A549 (cell line): Measurements from ENCODE around the gene GPSM1. TPM values are rescaled to one million over a fixed set of nuclear protein-coding genes. Genes with fewer than 3 reads are reported as not detected.

Experiments used
- ATAC-seq, 2 experiments: fragments of 200-7000 bp in 1 of 2; fragments of >200 bp in 1 of 2; cut with Nextera tagmentation in 1 of 2; cut with Tn5 transposase in 1 of 2; 3 replicates each; pipeline versions ENCODE4 v1.8.0 to v1.9.1; 2018 to 2020; ENCODE audit warnings: mild to moderate bottlenecking in 1 of 2, moderate library complexity in 1 of 2
- CTCF ChIA-PET: fragments of 300-600 bp; sonication (Branson Sonifier 250); formaldehyde crosslinking; extraction: SDS; loops from one replicate; lab custom pipeline; 2021; ENCODE audit warnings: antibody characterized with exemption, inconsistent platforms; lab: Yijun Ruan, JAX
- POLR2A ChIA-PET: fragments of 350-600 bp; formaldehyde crosslinking; extraction: SDS; loops from one replicate; lab custom pipeline; 2021; ENCODE audit warnings: antibody characterized with exemption, inconsistent platforms; lab: Yijun Ruan, JAX
- DNase-seq, 2 experiments: peaks; one replicate each; pipeline versions ENCODE4 v3.0.0 to v3.0.0-alpha.2; 2011 to 2016; ENCODE audit warnings: low read depth in 1 of 2, low spot score in 1 of 2
- FAIRE-seq: peaks from 2 replicates; lab custom pipeline; 2011; peaks lifted over from hg19 to GRCh38; lab: Jason Lieb, UNC
- H3K27ac ChIP-seq, 2 experiments: fragments of >200 bp; sonication (Bioruptor Twin); formaldehyde crosslinking; 3 replicates each; pipeline ENCODE4 v1.5.1; 2016 to 2017
- H3K4me1 ChIP-seq: fragments of >200 bp; sonication (Bioruptor Twin); formaldehyde crosslinking; 3 replicates; pipeline ENCODE4 v1.6.1; 2016
- H3K4me2 ChIP-seq: fragments of >200 bp; sonication (Bioruptor Twin); formaldehyde crosslinking; 3 replicates; pipeline ENCODE4 v1.6.1; 2016
- H3K4me3 ChIP-seq: fragments of >200 bp; sonication (Bioruptor Twin); formaldehyde crosslinking; 3 replicates; pipeline ENCODE4 v1.5.1; 2016
- H3K9me3 ChIP-seq: fragments of >200 bp; sonication (Bioruptor Twin); formaldehyde crosslinking; 3 replicates; pipeline ENCODE4 v1.6.1; 2016
- BHLHE40 ChIP-seq: IDR thresholded peaks from 2 replicates; pipeline ENCODE4 v1.6.1; 2012; ENCODE audit warnings: low read depth, low read length, inconsistent platforms
- CBX2 ChIP-seq: fragments of 200-600 bp; sonication (generic); IDR thresholded peaks from 2 replicates; pipeline ENCODE4 v1.6.1; 2016; ENCODE audit warnings: low read depth, mild to moderate bottlenecking, borderline replicate concordance
- CBX8 ChIP-seq: fragments of 200-600 bp; sonication (generic); IDR thresholded peaks from 2 replicates; pipeline ENCODE4 v1.6.1; 2016
- CEBPB ChIP-seq, 2 experiments: fragments of >200 bp in 1 of 2; sonication (Bioruptor Twin) in 1 of 2; formaldehyde crosslinking in 1 of 2; IDR thresholded peaks; 2 replicates each; pipeline ENCODE4 v1.6.1; 2012 to 2016
- CHD4 ChIP-seq: fragments of 200-600 bp; sonication (generic); IDR thresholded peaks from 2 replicates; pipeline ENCODE4 v1.6.1; 2016; ENCODE audit warnings: antibody characterized with exemption, mild to moderate bottlenecking, borderline replicate concordance
- EP300 ChIP-seq, 2 experiments: fragments of >200 bp; sonication (Bioruptor Twin); formaldehyde crosslinking; IDR thresholded peaks; 2 replicates in 1 of 2; 3 replicates in 1 of 2; pipeline ENCODE4 v1.6.1; 2016 to 2017
- ESRRA ChIP-seq: fragments of 150-350 bp; IDR thresholded peaks from 2 replicates; pipeline ENCODE4 v1.6.1; 2014; ENCODE audit warnings: mild to moderate bottlenecking, low read length, borderline replicate concordance
- FOXS1 ChIP-seq: fragments of 250-450 bp; sonication (Bioruptor Pico); IDR thresholded peaks from 2 replicates; pipeline ENCODE4 v1.5.0; 2020; ENCODE audit warnings: mild to moderate bottlenecking, moderate library complexity
- HOXB5 ChIP-seq: fragments of 250-450 bp; sonication (Bioruptor Pico); IDR thresholded peaks from 2 replicates; pipeline ENCODE4 v1.5.0; 2020; ENCODE audit warnings: mild to moderate bottlenecking, moderate library complexity
- KDM1A ChIP-seq: fragments of 200-600 bp; sonication (generic); IDR thresholded peaks from 2 replicates; pipeline ENCODE4 v1.6.1; 2016; ENCODE audit warnings: low read depth, mild to moderate bottlenecking
- MAFK ChIP-seq: fragments of 450-650 bp; IDR thresholded peaks from 2 replicates; pipeline ENCODE4 v1.6.1; 2014; ENCODE audit not compliant: partially characterized antibody
- PHF8 ChIP-seq: fragments of 200-600 bp; sonication (generic); IDR thresholded peaks from 2 replicates; pipeline ENCODE4 v1.6.1; 2016; ENCODE audit warnings: low read depth, mild to moderate bottlenecking, antibody characterized with exemption, moderate library complexity, borderline replicate concordance
- POLR2AphosphoS2 ChIP-seq: conservative IDR thresholded peaks from 2 replicates; pipeline ENCODE4 v1.6.1; 2012; ENCODE audit warnings: low read length, improper control_type of control experiment, inconsistent platforms
- RARB ChIP-seq: fragments of 250-450 bp; sonication (Bioruptor Pico); IDR thresholded peaks from 2 replicates; pipeline ENCODE4 v1.8.0; 2021; ENCODE audit warnings: mild to moderate bottlenecking, moderate library complexity
- RFX5 ChIP-seq: fragments of 450-650 bp; IDR thresholded peaks from 2 replicates; pipeline ENCODE4 v1.7.1; 2014; ENCODE audit warnings: antibody characterized with exemption, mild to moderate bottlenecking, moderate library complexity
- SMC3 ChIP-seq: fragments of >200 bp; sonication (Bioruptor Twin); formaldehyde crosslinking; IDR thresholded peaks from 3 replicates; pipeline ENCODE4 v1.6.1; 2018; ENCODE audit warnings: inconsistent platforms
- SREBF2 ChIP-seq: fragments of 450-650 bp; IDR thresholded peaks from 2 replicates; pipeline ENCODE4 v1.6.1; 2014; ENCODE audit warnings: mild to moderate bottlenecking, moderate library complexity
- ZC3H11A ChIP-seq: fragments of 450-650 bp; IDR thresholded peaks from 2 replicates; pipeline ENCODE4 v1.6.1; 2014; ENCODE audit warnings: antibody characterized with exemption, mild to moderate bottlenecking
- ZNF302 ChIP-seq: fragments of 250-450 bp; sonication (Bioruptor Pico); IDR thresholded peaks from 2 replicates; pipeline ENCODE4 v1.9.0; 2021; ENCODE audit warnings: inconsistent platforms, mild to moderate bottlenecking, moderate library complexity
- WGBS: methylation state at CpG from one replicate; pipeline ENCODE4 v1.1.6; 2017; ENCODE audit errors: missing lambda C conversion rate; 5-methylcytosine and 5-hydroxymethylcytosine counted together
- polyA plus RNA-seq, 4 experiments: library from polyadenylated mRNA; depleted of rRNA in 3 of 4; stranded (reverse); fragments of >200 nt; fragmentation: RNase III in 1 of 4; extraction: RNeasy Plus Mini Kit Qiagen cat#74134 plus additional on column Dnase treatment in 1 of 4; gene quantifications; 2 replicates in 3 of 4; 3 replicates in 1 of 4; pipeline ENCODE4 v1.2.3, GENCODE V29; 2011 to 2017
- TF ChIP-seq, protein P1 (sequence below): fragments of >200 bp; sonication (Bioruptor Twin); formaldehyde crosslinking; IDR thresholded peaks from 2 replicates; pipeline ENCODE4 v1.6.1; 2016
- TF ChIP-seq, protein P2 (sequence below): IDR thresholded peaks from 2 replicates; pipeline ENCODE4 v1.6.1; 2012; ENCODE audit warnings: low read depth, borderline replicate concordance
- TF ChIP-seq, protein P3 (sequence below): fragments of 250-450 bp; sonication (Bioruptor Pico); IDR thresholded peaks from 2 replicates; pipeline ENCODE4 v1.5.0; 2021; ENCODE audit warnings: mild to moderate bottlenecking, moderate library complexity, borderline replicate concordance
- TF ChIP-seq, protein P4 (sequence below): fragments of 200-600 bp; sonication (generic); IDR thresholded peaks from 2 replicates; pipeline ENCODE4 v1.6.1; 2016; ENCODE audit warnings: antibody characterized with exemption, mild to moderate bottlenecking, moderate library complexity
- TF ChIP-seq, protein P5 (sequence below): IDR thresholded peaks from 2 replicates; pipeline ENCODE4 v1.6.1; 2012
- TF ChIP-seq, protein P6 (sequence below): fragments of >200 bp; sonication (Bioruptor Twin); formaldehyde crosslinking; IDR thresholded peaks from 3 replicates; pipeline ENCODE4 v1.6.1; 2016

Gene GPSM1
- polyA plus RNA-seq, 2 of the 4 experiments (the other 2 are of a cell fraction) = 2.1 to 8.8 TPM

DNA sequence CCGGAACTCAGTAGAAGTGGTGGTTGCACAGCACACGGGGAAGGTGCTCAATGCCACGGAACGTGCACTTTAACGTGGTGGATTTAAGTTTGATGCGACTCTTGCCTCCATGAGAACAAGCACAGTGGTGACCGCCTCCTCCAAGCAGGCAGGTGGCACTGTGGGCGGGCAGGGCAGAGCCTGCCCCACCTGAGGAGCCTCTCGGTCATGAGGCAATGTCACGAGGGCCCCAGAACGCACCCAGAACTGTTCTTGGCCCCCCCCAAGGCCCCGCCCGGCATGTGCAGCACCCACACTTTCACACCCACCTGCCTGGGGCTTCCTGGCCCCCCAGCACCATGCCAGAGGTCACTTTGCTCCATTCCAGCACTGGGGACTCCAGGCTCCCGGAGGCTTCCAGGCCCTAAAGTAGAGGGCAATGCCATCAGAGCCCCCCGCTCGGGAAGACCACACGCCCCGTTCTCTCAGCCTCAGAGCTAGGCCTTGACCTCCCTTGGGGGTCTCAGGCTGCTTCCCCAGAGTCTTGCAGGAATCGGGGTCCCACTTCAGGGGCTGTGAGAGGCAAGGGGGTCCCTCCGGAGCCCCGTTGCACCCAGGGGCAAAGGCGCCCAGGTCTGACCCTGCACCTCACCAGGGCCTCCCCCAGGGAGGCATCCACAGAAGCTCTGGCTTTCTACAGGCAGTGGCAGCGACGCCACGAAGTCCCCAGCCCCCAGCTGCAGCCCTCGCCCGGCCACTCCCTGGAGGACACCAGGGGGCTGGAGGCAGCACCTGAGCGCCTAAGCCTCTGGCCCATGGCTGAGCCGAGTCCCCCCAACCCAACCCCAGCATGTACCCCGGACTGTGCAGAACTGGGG is 37.5 kb upstream of the GPSM1 start:
- ATAC-seq = peak in 1 of 2 experiments; percentile 40; a peak in 3 of 6 replicates
- CTCF ChIA-PET = interaction anchor here (0.9 to 1.0 kb wide), 2 partner anchors 23 to 240 kb away, joined by 3 read pairs; no protein-coding TSS in a partner anchor
- TF ChIP-seq POLR2AphosphoS2 = no peak
- no peak for TF ChIP-seq SREBF2
- TF ChIP-seq RARB (CRISPR knock-in tag) = no peak
- TF ChIP-seq, protein P1, sequence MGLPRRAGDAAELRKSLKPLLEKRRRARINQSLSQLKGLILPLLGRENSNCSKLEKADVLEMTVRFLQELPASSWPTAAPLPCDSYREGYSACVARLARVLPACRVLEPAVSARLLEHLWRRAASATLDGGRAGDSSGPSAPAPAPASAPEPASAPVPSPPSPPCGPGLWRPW = no peak
- no peak for TF ChIP-seq CBX8
- no peak for TF ChIP-seq ZNF302
- TF ChIP-seq FOXS1 (CRISPR knock-in tag) = no peak
- no peak for TF ChIP-seq MAFK
- TF ChIP-seq, protein P2, sequence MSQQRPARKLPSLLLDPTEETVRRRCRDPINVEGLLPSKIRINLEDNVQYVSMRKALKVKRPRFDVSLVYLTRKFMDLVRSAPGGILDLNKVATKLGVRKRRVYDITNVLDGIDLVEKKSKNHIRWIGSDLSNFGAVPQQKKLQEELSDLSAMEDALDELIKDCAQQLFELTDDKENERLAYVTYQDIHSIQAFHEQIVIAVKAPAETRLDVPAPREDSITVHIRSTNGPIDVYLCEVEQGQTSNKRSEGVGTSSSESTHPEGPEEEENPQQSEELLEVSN = no peak
- TF ChIP-seq, protein P3, sequence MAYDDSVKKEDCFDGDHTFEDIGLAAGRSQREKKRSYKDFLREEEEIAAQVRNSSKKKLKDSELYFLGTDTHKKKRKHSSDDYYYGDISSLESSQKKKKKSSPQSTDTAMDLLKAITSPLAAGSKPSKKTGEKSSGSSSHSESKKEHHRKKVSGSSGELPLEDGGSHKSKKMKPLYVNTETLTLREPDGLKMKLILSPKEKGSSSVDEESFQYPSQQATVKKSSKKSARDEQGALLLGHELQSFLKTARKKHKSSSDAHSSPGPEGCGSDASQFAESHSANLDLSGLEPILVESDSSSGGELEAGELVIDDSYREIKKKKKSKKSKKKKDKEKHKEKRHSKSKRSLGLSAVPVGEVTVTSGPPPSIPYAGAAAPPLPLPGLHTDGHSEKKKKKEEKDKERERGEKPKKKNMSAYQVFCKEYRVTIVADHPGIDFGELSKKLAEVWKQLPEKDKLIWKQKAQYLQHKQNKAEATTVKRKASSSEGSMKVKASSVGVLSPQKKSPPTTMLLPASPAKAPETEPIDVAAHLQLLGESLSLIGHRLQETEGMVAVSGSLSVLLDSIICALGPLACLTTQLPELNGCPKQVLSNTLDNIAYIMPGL (CRISPR knock-in tag) = no peak
- no peak for TF ChIP-seq SMC3
- no peak for TF ChIP-seq EP300 (IDR thresholded peaks at IDR 0.05)
- TF ChIP-seq RFX5 = no peak
- no peak for TF ChIP-seq ESRRA
- TF ChIP-seq, protein P4, sequence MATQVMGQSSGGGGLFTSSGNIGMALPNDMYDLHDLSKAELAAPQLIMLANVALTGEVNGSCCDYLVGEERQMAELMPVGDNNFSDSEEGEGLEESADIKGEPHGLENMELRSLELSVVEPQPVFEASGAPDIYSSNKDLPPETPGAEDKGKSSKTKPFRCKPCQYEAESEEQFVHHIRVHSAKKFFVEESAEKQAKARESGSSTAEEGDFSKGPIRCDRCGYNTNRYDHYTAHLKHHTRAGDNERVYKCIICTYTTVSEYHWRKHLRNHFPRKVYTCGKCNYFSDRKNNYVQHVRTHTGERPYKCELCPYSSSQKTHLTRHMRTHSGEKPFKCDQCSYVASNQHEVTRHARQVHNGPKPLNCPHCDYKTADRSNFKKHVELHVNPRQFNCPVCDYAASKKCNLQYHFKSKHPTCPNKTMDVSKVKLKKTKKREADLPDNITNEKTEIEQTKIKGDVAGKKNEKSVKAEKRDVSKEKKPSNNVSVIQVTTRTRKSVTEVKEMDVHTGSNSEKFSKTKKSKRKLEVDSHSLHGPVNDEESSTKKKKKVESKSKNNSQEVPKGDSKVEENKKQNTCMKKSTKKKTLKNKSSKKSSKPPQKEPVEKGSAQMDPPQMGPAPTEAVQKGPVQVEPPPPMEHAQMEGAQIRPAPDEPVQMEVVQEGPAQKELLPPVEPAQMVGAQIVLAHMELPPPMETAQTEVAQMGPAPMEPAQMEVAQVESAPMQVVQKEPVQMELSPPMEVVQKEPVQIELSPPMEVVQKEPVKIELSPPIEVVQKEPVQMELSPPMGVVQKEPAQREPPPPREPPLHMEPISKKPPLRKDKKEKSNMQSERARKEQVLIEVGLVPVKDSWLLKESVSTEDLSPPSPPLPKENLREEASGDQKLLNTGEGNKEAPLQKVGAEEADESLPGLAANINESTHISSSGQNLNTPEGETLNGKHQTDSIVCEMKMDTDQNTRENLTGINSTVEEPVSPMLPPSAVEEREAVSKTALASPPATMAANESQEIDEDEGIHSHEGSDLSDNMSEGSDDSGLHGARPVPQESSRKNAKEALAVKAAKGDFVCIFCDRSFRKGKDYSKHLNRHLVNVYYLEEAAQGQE = no peak
- no peak for TF ChIP-seq CHD4
- TF ChIP-seq KDM1A = no peak
- TF ChIP-seq ZC3H11A = no peak
- TF ChIP-seq, all 56 proteins: peak for 0
- Histone ChIP-seq H3K4me1 (no peaks in the 10 kb centered on the region), H3K9me3 (no peaks in the 10 kb centered on the region), H3K27ac (no peak overlapping the region), H3K4me2 (no peak overlapping the region), H3K4me3 (no peak overlapping the region)
- POLR2A ChIA-PET = no interaction called here
- 78% methylated on average over 17 of the region's 30 CpGs for WGBS
- FAIRE-seq (no peak), DNase-seq (peak in 1 of 2 experiments; percentile 54)

DNA sequence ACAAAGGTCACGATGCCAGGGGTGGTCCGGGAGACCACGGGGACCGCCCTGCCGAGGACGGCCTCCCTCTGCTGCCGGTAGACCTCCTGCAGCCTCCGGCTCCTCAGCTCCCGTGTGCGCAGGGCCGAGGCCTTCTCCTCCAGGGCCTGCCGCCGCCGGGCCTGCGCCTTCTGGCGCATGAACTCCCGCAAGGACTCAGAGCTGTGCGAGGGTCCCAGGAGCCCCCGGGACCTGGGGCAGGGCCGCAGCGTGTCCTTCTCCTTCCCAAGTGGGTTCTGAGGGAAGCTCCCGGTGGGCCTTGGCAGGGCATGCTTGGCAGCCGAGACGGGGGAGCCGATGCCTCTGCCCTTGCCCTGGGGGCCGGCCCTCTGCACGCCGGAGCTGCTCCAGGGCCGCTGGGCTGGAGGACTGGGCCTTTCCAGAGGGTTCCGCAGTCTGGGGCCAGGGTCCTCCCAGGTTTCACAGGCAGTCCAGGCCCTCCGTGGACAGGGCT is 36.8 kb upstream of the GPSM1 start:
- CTCF ChIA-PET = interaction anchor here (0.9 to 1.3 kb wide), 4 partner anchors 22 to 240 kb away, joined by 3 read pairs; no protein-coding TSS in a partner anchor
- Histone ChIP-seq H3K9me3 (no peaks in the 10 kb centered on the region), H3K27ac (no peak overlapping the region), H3K4me3 (no peak overlapping the region), H3K4me2 (no peak overlapping the region), H3K4me1 (no peaks in the 10 kb centered on the region)
- ATAC-seq = no peak
- DNase-seq = no peak
- POLR2A ChIA-PET = no interaction called here
- FAIRE-seq = no peak
- TF ChIP-seq PHF8 = no peak
- TF ChIP-seq, protein P4 = no peak
- TF ChIP-seq BHLHE40 = no peak
- TF ChIP-seq MAFK = no peak
- no peak for TF ChIP-seq CBX8
- TF ChIP-seq CBX2 = no peak
- TF ChIP-seq CEBPB (IDR thresholded peaks at IDR 0.05) = no peak
- TF ChIP-seq, protein P5, sequence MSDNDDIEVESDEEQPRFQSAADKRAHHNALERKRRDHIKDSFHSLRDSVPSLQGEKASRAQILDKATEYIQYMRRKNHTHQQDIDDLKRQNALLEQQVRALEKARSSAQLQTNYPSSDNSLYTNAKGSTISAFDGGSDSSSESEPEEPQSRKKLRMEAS = no peak
- TF ChIP-seq HOXB5 (CRISPR knock-in tag) = no peak
- TF ChIP-seq, protein P6, sequence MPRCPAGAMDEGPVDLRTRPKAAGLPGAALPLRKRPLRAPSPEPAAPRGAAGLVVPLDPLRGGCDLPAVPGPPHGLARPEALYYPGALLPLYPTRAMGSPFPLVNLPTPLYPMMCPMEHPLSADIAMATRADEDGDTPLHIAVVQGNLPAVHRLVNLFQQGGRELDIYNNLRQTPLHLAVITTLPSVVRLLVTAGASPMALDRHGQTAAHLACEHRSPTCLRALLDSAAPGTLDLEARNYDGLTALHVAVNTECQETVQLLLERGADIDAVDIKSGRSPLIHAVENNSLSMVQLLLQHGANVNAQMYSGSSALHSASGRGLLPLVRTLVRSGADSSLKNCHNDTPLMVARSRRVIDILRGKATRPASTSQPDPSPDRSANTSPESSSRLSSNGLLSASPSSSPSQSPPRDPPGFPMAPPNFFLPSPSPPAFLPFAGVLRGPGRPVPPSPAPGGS = no peak
- 83% methylated on average over 10 of the region's 31 CpGs for WGBS
